CD4-positive, alpha-beta T cell (primary cell): ENCODE results near the gene DYRK1B. TPM values are rescaled to one million over a fixed set of nuclear protein-coding genes. Genes with fewer than 3 reads are reported as not detected.

Experiments used
- ATAC-seq: fragments of 200-7000 bp; cut with Tn5 transposase; one replicate; pipeline ENCODE4 v1.10.0; 2022; ENCODE audit warnings: mild to moderate bottlenecking; ENCODE audit not compliant: poor library complexity
- CTCF ChIA-PET: fragments of 350-600 bp; sonication (Branson Sonifier 250); formaldehyde crosslinking; loops from one replicate; lab custom pipeline; 2021; ENCODE audit warnings: antibody characterized with exemption, inconsistent platforms; lab: Charles Lee
- POLR2A ChIA-PET: fragments of 350-600 bp; sonication (Branson Sonifier 250); formaldehyde crosslinking; loops from one replicate; lab custom pipeline; 2021; ENCODE audit warnings: antibody characterized with exemption, inconsistent platforms; lab: Charles Lee
- DNase-seq, 14 experiments: peaks; one replicate each; pipeline ENCODE4 v3.0.0-alpha.2; 2013 to 2020; ENCODE audit warnings: mixed read lengths in 2 of 14
- H3K27ac ChIP-seq, 2 donors: one replicate each; pipeline versions ENCODE4 v1.5.1 to v1.7.0; 2013; ENCODE audit warnings: low read length in 2 of 2, low read depth in 1 of 2, mild to moderate bottlenecking in 1 of 2
- H3K27me3 ChIP-seq, 2 experiments: 1 replicate in 1 of 2; 2 replicates in 1 of 2; pipeline versions ENCODE4 v1.6.1 to v1.7.0; 2013; ENCODE audit warnings: low read length in 2 of 2, control low read depth in 1 of 2, mild to moderate bottlenecking in 1 of 2, moderate library complexity in 1 of 2; ENCODE audit not compliant: insufficient read depth in 2 of 2, control insufficient read depth in 1 of 2
- H3K36me3 ChIP-seq: one replicate; pipeline ENCODE4 v1.6.1; 2013; ENCODE audit warnings: low read length, control low read depth; ENCODE audit not compliant: insufficient read depth
- H3K4me1 ChIP-seq: one replicate; pipeline ENCODE4 v1.6.1; 2013; ENCODE audit warnings: low read length, control low read depth; ENCODE audit not compliant: insufficient read depth
- H3K4me3 ChIP-seq: one replicate; pipeline ENCODE4 v1.5.1; 2013; ENCODE audit warnings: mild to moderate bottlenecking, low read length, moderate library complexity
- H3K9me3 ChIP-seq, 2 experiments: 1 replicate in 1 of 2; 2 replicates in 1 of 2; pipeline versions ENCODE4 v1.6.1 to v1.7.0; 2013; ENCODE audit warnings: low read length in 2 of 2, mild to moderate bottlenecking in 2 of 2, control low read depth in 1 of 2, moderate library complexity in 1 of 2; ENCODE audit not compliant: control insufficient read depth in 1 of 2, insufficient read depth in 1 of 2
- H3K27ac Mint-ChIP-seq: one replicate; pipeline ENCODE4 v1.8.0; 2020; ENCODE audit warnings: mixed read lengths
- H3K27me3 Mint-ChIP-seq: one replicate; pipeline ENCODE4 v1.8.0; 2021; ENCODE audit warnings: mixed read lengths
- H3K36me3 Mint-ChIP-seq: one replicate; pipeline ENCODE4 v1.8.0; 2021; ENCODE audit warnings: low read depth, mixed read lengths
- H3K4me1 Mint-ChIP-seq: one replicate; pipeline ENCODE4 v1.8.0; 2021; ENCODE audit warnings: low read depth, mixed read lengths
- H3K4me3 Mint-ChIP-seq: one replicate; pipeline ENCODE4 v1.8.0; 2020; ENCODE audit warnings: mild to moderate bottlenecking, mixed read lengths
- H3K9me3 Mint-ChIP-seq: one replicate; pipeline ENCODE4 v1.8.0; 2020; ENCODE audit warnings: mixed read lengths
- CTCF ChIP-seq: fragments of 200-600 bp; IDR thresholded peaks from one replicate; pipeline ENCODE4 v1.8.0; 2022; ENCODE audit warnings: antibody characterized with exemption, mild to moderate bottlenecking
- intact Hi-C, 2 experiments: fragments of 100-400 bp; cut with DNase I in 1 of 2; cut with micrococcal nuclease in 1 of 2; formaldehyde crosslinking; loops; one replicate each; pipeline versions ENCODE4 v1.15.1 to v1.9.0; 2023 to 2025; cut with DNase I, micrococcal nuclease
- total RNA-seq, 174 experiments: library from RNA in 2 of 174; stranded (reverse) in 2 of 174; gene quantifications; one replicate each; pipeline ENCODE4 v1.2.3 and lab custom pipeline; 2021 to 2026

DYRK1B gene
- total RNA-seq, 2 experiments from 2014 or later: 18.9 to 19.4 TPM

DNA sequence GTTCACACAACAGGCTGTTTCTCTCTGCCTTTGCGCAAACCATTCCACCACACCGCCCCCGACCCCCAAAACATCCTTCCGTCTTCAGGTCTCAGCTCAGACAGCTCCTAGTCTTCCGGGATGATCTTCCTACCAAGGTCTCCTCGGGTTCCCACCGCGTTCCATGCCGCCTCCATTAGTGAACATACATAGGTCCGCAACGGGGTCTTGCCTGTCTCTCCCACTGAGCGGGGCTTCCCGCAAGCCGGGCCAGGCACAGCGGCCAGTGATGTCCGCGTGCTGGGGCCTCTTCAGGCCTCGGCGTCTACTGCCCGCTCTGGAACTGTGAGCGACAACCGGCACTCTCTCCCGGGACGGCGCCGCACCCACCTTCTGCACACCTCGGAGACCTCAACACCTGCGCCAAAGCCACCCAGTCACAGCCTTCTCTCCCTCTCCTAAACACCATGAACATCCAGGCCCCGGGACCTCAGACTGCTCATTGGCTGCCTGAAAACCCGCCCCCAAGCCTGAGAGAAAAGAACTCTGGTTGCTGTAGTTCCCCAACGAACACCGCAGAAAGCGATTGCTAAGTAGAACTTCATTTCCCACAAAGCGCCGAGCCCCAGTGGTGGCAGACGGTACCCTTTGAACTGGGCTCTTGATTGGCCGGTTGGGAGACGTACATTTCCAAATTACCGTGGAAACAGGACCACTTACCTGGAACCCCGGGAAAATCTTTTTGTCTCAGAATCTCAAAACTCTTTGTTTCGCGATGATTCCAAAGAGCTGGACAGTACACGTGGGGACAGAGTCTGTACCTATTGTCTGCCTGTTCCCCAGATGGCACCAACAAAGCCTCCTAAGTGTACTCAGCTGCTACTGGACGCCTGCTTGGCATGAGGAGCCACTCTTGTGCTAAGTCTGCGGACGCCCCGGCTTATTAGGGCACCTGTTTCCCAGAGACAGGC, 9.5 kb downstream of the DYRK1B start:
- Histone ChIP-seq H3K9me3 (no peaks in the 10 kb centered on the region), H3K36me3 (peaks cover 31% of the 10 kb centered on the region), H3K27ac (peak overlapping the region; percentile 29 to 55), H3K4me1 (peaks cover 40% of the 10 kb centered on the region), H3K27me3 (no peaks in the 10 kb centered on the region), H3K4me3 (peak overlapping the region; percentile 94)
- intact Hi-C loops: loop anchor here (1.0 to 10.0 kb wide), 4 partner anchors 9 to 620 kb away; partner anchors contain the start of genes MAP3K10 (in 1 of the 2), SERTAD3 (in 1 of the 2) and ZNF546 (in 1 of the 2)
- H3K9me3 Mint-ChIP-seq: no peaks in the 10 kb centered on the region
- no peaks in the 10 kb centered on the region for H3K4me1 Mint-ChIP-seq
- CTCF ChIA-PET: interaction anchor here (0.6 kb wide), 1 partner anchor 54 kb away, joined by 3 read pairs; no protein-coding TSS in a partner anchor
- TF ChIP-seq CTCF: no peak
- POLR2A ChIA-PET: interaction anchor here (0.6 to 2.4 kb wide), 3 partner anchors 9 to 179 kb away, joined by 4 to 14 read pairs (median 4); partner anchors contain the start of genes DYRK1B and PSMC4
- peaks cover 26% of the 10 kb centered on the region for H3K36me3 Mint-ChIP-seq
- ATAC-seq (peak; percentile 99), DNase-seq (peak; percentile 75 to 94 (median 82))
- H3K27me3 Mint-ChIP-seq: no peaks in the 10 kb centered on the region
- no peak overlapping the region for H3K4me3 Mint-ChIP-seq
- H3K27ac Mint-ChIP-seq: no peak overlapping the region

DNA sequence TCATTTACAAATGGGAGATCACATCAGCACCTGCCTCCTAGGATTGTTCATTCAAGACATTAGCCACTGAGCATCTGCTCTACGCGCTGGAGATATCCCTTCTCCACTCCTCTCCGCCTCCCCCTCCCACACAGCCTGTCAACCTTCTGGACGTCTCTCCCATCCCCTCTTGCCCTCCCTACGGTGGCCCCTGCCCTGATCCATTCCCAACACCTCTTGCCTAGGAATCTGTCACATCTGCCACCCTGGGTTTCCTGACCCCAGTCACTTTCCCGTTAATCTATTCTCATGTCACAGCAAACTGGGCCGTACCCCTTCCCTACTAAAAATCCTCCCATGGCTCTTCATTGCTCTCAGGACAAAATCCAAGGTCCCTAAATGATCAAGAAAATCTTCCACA, 10.3 kb downstream of the DYRK1B start:
- no peak for TF ChIP-seq CTCF
- intact Hi-C loops: loop anchor here (1.0 to 10.0 kb wide), 4 partner anchors 10 to 621 kb away; partner anchors contain the start of genes MAP3K10 (in 1 of the 2), SERTAD3 (in 1 of the 2) and ZNF546 (in 1 of the 2)
- peaks cover 41% of the 10 kb centered on the region for H3K4me1 ChIP-seq
- no peaks in the 10 kb centered on the region for H3K27me3 ChIP-seq
- H3K27ac ChIP-seq: peak overlapping the region in 1 of 2 donors; percentile 55
- POLR2A ChIA-PET: interaction anchor here (1.7 to 2.4 kb wide), 2 partner anchors 10 to 147 kb away, joined by 4 to 14 read pairs; partner anchors contain the start of genes DYRK1B and PSMC4
- Mint-ChIP-seq H3K9me3 (no peaks in the 10 kb centered on the region), H3K27me3 (no peaks in the 10 kb centered on the region), H3K27ac (no peak overlapping the region), H3K36me3 (peaks cover 19% of the 10 kb centered on the region), H3K4me3 (no peak overlapping the region), H3K4me1 (peaks cover 5% of the 10 kb centered on the region)
- H3K36me3 ChIP-seq: peaks cover 29% of the 10 kb centered on the region
- DNase-seq (peak in 1 of 14 experiments; percentile 25), ATAC-seq (no peak)
- CTCF ChIA-PET: no interaction called here
- H3K9me3 ChIP-seq: no peaks in the 10 kb centered on the region
- peak overlapping the region; percentile 94 for H3K4me3 ChIP-seq

- no peak for TF ChIP-seq CTCF
- no peaks in the 10 kb centered on the region for H3K27me3 Mint-ChIP-seq
- peaks cover 5% of the 10 kb centered on the region for H3K4me1 Mint-ChIP-seq
- no peaks in the 10 kb centered on the region for H3K9me3 ChIP-seq
- ATAC-seq: no peak
- intact Hi-C loops: loop anchor here in 1 of 2 experiments (5.0 to 10.0 kb wide), 3 partner anchors 177 to 624 kb away; partner anchors contain the start of genes MAP3K10, SERTAD3 and ZNF546
- H3K27ac Mint-ChIP-seq: no peak overlapping the region
- H3K9me3 Mint-ChIP-seq: no peaks in the 10 kb centered on the region
- ChIA-PET POLR2A (no interaction called here), CTCF (interaction anchor here (2.0 kb wide), 1 partner anchor 22 kb away, joined by 7 read pairs; no protein-coding TSS in a partner anchor)
- H3K36me3 ChIP-seq: peaks cover 17% of the 10 kb centered on the region
- no peaks in the 10 kb centered on the region for H3K27me3 ChIP-seq
- no peak for DNase-seq
- H3K4me3 Mint-ChIP-seq: no peak overlapping the region
- H3K4me1 ChIP-seq: peaks cover 29% of the 10 kb centered on the region
- H3K4me3 ChIP-seq: no peak overlapping the region
- H3K27ac ChIP-seq: no peak overlapping the region
- peaks cover 19% of the 10 kb centered on the region for H3K36me3 Mint-ChIP-seq
Measured at GRCh38 chr19:39820696-39821095, 13.3 kb downstream of the DYRK1B start.
